ENCODE results near the gene OR5M8. TPM values are rescaled to one million over a fixed set of nuclear protein-coding genes. Genes with fewer than 3 reads are reported as not detected.

OR5M8 gene
- not detected for total RNA-seq

DNA sequence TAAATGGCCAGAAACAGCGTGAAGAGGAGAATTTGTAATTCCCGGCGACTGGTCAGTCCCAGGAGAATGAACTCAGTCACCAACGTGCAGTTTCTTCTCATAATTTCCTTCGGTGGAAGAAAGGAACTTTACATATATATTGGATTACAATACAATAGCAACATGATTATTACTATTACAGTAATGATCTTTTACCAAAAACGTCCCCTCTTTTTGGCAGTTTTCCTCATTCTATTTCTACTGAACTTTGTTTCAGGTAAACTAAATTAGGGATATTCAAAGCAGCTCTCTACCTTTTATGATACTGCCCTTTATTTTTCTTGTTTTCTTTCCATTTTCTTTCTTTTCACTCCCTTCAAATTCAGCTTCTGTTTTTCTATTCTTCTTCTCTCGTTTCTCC, at the start of gene OR5M8:
Gene OR5M8 (minus strand): TSS at position 101 of the 400 bp plus-strand sequence. CDS start 0 bp downstream, at position 101.
- H3K27me3 ChIP-seq (ENCODE audit: control insufficient read depth in 3 of 3, insufficient read depth in 3 of 3, low read length in 3 of 3), result no peaks in the 10 kb centered on the region
- no peak within 1 kb of the TSS for H3K9ac ChIP-seq (ENCODE audit: low read depth in 1 of 3, low read length in 3 of 3)
- H3K4me1 ChIP-seq (ENCODE audit: control insufficient read depth in 3 of 3, insufficient read depth in 3 of 3, low read length in 3 of 3), result no peaks in the 10 kb centered on the region
- no peaks in the 10 kb centered on the region for H3K36me3 ChIP-seq (ENCODE audit: control insufficient read depth in 3 of 3, insufficient read depth in 3 of 3, low read length in 3 of 3)
- no peak within 1 kb of the TSS for H3K27ac ChIP-seq (ENCODE audit: low read depth, low read length)
- no peak within 1 kb of the TSS for H3K4me3 ChIP-seq (ENCODE audit: low read length in 3 of 3)
- peaks cover 0 to 2% (median 0%) of the 10 kb centered on the region in 3 donors for H3K9me3 ChIP-seq (ENCODE audit: control insufficient read depth in 3 of 3, low read length in 3 of 3)

DNA sequence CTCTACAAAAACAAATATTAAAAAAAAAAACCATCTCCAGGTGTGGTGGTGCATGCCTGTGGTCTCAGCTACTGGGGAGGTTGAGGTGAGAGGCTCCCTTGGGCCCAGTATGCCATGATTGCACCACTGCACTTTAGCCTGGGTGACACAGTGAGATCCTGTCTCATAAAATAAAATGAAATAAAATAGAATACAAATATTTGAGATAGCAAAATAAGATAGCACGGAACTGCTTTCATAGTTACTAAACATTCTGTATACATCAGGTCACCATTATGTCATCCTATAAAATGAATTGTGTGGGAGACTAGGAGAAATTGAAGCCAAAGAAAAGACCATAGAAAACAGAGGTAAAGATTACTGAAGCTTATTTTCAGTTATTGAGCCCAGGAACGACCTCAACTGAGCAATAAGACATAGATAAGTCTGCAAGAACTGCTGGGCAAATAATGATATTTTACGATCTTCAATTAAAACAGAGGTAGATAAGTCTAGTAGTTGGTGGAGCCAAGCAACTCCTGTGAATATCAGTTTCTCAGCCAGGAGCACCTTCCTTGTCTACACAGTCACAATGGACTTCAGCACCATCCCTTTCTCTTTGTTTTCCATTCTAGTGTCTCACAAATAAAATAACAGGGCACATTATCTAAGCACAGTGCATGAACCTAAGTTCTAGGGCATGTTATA, 42.0 kb upstream of the OR5M8 start:
- H3K9me3 ChIP-seq (ENCODE audit: control insufficient read depth in 3 of 3, low read length in 3 of 3), result no peaks in the 10 kb centered on the region
- H3K9ac ChIP-seq (ENCODE audit: low read depth in 1 of 3, low read length in 3 of 3), result no peak overlapping the region
- H3K4me1 ChIP-seq (ENCODE audit: control insufficient read depth in 3 of 3, insufficient read depth in 3 of 3, low read length in 3 of 3), result no peaks in the 10 kb centered on the region
- no peak overlapping the region for H3K27ac ChIP-seq (ENCODE audit: low read depth, low read length)
- H3K36me3 ChIP-seq (ENCODE audit: control insufficient read depth in 3 of 3, insufficient read depth in 3 of 3, low read length in 3 of 3), result no peaks in the 10 kb centered on the region
- no peaks in the 10 kb centered on the region for H3K27me3 ChIP-seq (ENCODE audit: control insufficient read depth in 3 of 3, insufficient read depth in 3 of 3, low read length in 3 of 3)
- H3K4me3 ChIP-seq (ENCODE audit: low read length in 3 of 3), result no peak overlapping the region

GRCh38 chr11:56531856-56532255, 40.7 kb upstream of the OR5M8 start:
- no peaks in the 10 kb centered on the region for H3K9me3 ChIP-seq (ENCODE audit: control insufficient read depth in 3 of 3, low read length in 3 of 3)
- H3K27me3 ChIP-seq (ENCODE audit: control insufficient read depth in 3 of 3, insufficient read depth in 3 of 3, low read length in 3 of 3), result no peaks in the 10 kb centered on the region
- no peak overlapping the region for H3K4me3 ChIP-seq (ENCODE audit: low read length in 3 of 3)
- no peaks in the 10 kb centered on the region for H3K4me1 ChIP-seq (ENCODE audit: control insufficient read depth in 3 of 3, insufficient read depth in 3 of 3, low read length in 3 of 3)
- H3K36me3 ChIP-seq (ENCODE audit: control insufficient read depth in 3 of 3, insufficient read depth in 3 of 3, low read length in 3 of 3), result no peaks in the 10 kb centered on the region
- no peak overlapping the region for H3K27ac ChIP-seq (ENCODE audit: low read depth, low read length)
- H3K9ac ChIP-seq (ENCODE audit: low read depth in 1 of 3, low read length in 3 of 3), result no peak overlapping the region

- no peaks in the 10 kb centered on the region for H3K36me3 ChIP-seq (ENCODE audit: control insufficient read depth in 3 of 3, insufficient read depth in 3 of 3, low read length in 3 of 3)
- no peak overlapping the region for H3K4me3 ChIP-seq (ENCODE audit: low read length in 3 of 3)
- no peak overlapping the region for H3K9ac ChIP-seq (ENCODE audit: low read depth in 1 of 3, low read length in 3 of 3)
- no peaks in the 10 kb centered on the region for H3K27me3 ChIP-seq (ENCODE audit: control insufficient read depth in 3 of 3, insufficient read depth in 3 of 3, low read length in 3 of 3)
- H3K4me1 ChIP-seq (ENCODE audit: control insufficient read depth in 3 of 3, insufficient read depth in 3 of 3, low read length in 3 of 3), result no peaks in the 10 kb centered on the region
- H3K27ac ChIP-seq (ENCODE audit: low read depth, low read length), result no peak overlapping the region
- no peaks in the 10 kb centered on the region for H3K9me3 ChIP-seq (ENCODE audit: control insufficient read depth in 3 of 3, low read length in 3 of 3)
Observed at GRCh38 chr11:56522008-56522407, 30.8 kb upstream of the OR5M8 start.

GRCh38 chr11:56513280-56513679, 22.1 kb upstream of the OR5M8 start:
- Histone ChIP-seq H3K4me3 (ENCODE audit: low read length in 3 of 3) (no peak overlapping the region), H3K9me3 (ENCODE audit: control insufficient read depth in 3 of 3, low read length in 3 of 3) (no peaks in the 10 kb centered on the region), H3K36me3 (ENCODE audit: control insufficient read depth in 3 of 3, insufficient read depth in 3 of 3, low read length in 3 of 3) (no peaks in the 10 kb centered on the region), H3K27me3 (ENCODE audit: control insufficient read depth in 3 of 3, insufficient read depth in 3 of 3, low read length in 3 of 3) (no peaks in the 10 kb centered on the region), H3K9ac (ENCODE audit: low read depth in 1 of 3, low read length in 3 of 3) (no peak overlapping the region), H3K4me1 (ENCODE audit: control insufficient read depth in 3 of 3, insufficient read depth in 3 of 3, low read length in 3 of 3) (no peaks in the 10 kb centered on the region), H3K27ac (ENCODE audit: low read depth, low read length) (no peak overlapping the region)

DNA sequence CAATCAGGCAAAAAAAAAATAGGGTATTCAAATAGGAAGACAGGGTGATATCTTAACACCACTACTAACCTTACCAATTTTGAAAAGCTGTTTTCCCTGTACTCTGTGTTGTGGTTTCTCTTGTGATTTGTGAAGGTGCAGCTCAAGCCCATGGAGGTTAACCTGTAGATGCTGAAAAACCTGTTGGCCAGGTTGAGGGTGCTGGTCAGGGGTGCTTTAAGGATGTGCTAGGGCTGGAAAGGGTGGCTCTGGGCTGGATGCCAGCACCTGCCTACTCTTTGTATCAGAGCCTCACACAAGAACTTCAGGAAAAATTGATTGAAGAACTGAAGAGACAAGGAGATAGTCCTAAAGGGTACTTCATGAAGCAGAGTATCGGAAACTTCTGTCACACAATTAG, 18.3 kb upstream of the OR5M8 start:
- Histone ChIP-seq H3K27ac (ENCODE audit: low read depth, low read length) (no peak overlapping the region), H3K4me1 (ENCODE audit: control insufficient read depth in 3 of 3, insufficient read depth in 3 of 3, low read length in 3 of 3) (no peaks in the 10 kb centered on the region), H3K4me3 (ENCODE audit: low read length in 3 of 3) (no peak overlapping the region), H3K27me3 (ENCODE audit: control insufficient read depth in 3 of 3, insufficient read depth in 3 of 3, low read length in 3 of 3) (no peaks in the 10 kb centered on the region), H3K9me3 (ENCODE audit: control insufficient read depth in 3 of 3, low read length in 3 of 3) (no peaks in the 10 kb centered on the region), H3K36me3 (ENCODE audit: control insufficient read depth in 3 of 3, insufficient read depth in 3 of 3, low read length in 3 of 3) (no peaks in the 10 kb centered on the region), H3K9ac (ENCODE audit: low read depth in 1 of 3, low read length in 3 of 3) (no peak overlapping the region)

GRCh38 chr11:56497010-56497409, 5.8 kb upstream of the OR5M8 start:
- H3K27ac ChIP-seq (ENCODE audit: low read depth, low read length), result no peak overlapping the region
- H3K4me3 ChIP-seq (ENCODE audit: low read length in 3 of 3), result no peak overlapping the region
- no peaks in the 10 kb centered on the region for H3K9me3 ChIP-seq (ENCODE audit: control insufficient read depth in 3 of 3, low read length in 3 of 3)
- no peaks in the 10 kb centered on the region for H3K4me1 ChIP-seq (ENCODE audit: control insufficient read depth in 3 of 3, insufficient read depth in 3 of 3, low read length in 3 of 3)
- no peaks in the 10 kb centered on the region for H3K27me3 ChIP-seq (ENCODE audit: control insufficient read depth in 3 of 3, insufficient read depth in 3 of 3, low read length in 3 of 3)
- no peak overlapping the region for H3K9ac ChIP-seq (ENCODE audit: low read depth in 1 of 3, low read length in 3 of 3)
- H3K36me3 ChIP-seq (ENCODE audit: control insufficient read depth in 3 of 3, insufficient read depth in 3 of 3, low read length in 3 of 3), result no peaks in the 10 kb centered on the region

GRCh38 chr11:56495117-56495516, 3.9 kb upstream of the OR5M8 start:
- Histone ChIP-seq H3K27me3 (ENCODE audit: control insufficient read depth in 3 of 3, insufficient read depth in 3 of 3, low read length in 3 of 3) (no peaks in the 10 kb centered on the region), H3K27ac (ENCODE audit: low read depth, low read length) (no peak overlapping the region), H3K9me3 (ENCODE audit: control insufficient read depth in 3 of 3, low read length in 3 of 3) (no peaks in the 10 kb centered on the region), H3K36me3 (ENCODE audit: control insufficient read depth in 3 of 3, insufficient read depth in 3 of 3, low read length in 3 of 3) (no peaks in the 10 kb centered on the region), H3K9ac (ENCODE audit: low read depth in 1 of 3, low read length in 3 of 3) (no peak overlapping the region), H3K4me3 (ENCODE audit: low read length in 3 of 3) (no peak overlapping the region), H3K4me1 (ENCODE audit: control insufficient read depth in 3 of 3, insufficient read depth in 3 of 3, low read length in 3 of 3) (no peaks in the 10 kb centered on the region)

DNA sequence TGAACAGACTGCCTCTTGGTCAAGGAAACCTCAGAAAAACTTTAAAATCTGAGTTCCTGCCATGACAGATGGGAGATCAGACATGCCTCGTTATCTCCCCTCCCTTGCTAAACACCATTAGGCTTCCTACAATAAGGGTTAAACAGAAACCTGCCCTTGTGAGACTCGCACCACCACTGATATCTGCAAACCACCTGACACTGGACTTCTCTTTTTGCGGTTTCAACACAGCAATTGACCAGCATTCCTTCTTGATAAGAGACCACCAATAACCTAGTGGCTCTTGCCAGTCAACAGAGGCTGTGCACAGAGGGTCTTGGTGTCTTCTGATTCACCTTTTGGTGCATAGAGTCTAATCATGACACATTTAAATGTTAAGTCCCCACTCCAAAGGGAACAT, 4.4 kb downstream of the OR5M8 start:
- H3K27me3 ChIP-seq (ENCODE audit: control insufficient read depth in 3 of 3, insufficient read depth in 3 of 3, low read length in 3 of 3), result no peaks in the 10 kb centered on the region
- no peak overlapping the region for H3K9ac ChIP-seq (ENCODE audit: low read depth in 1 of 3, low read length in 3 of 3)
- peaks cover 0 to 2% (median 0%) of the 10 kb centered on the region in 3 donors for H3K9me3 ChIP-seq (ENCODE audit: control insufficient read depth in 3 of 3, low read length in 3 of 3)
- H3K27ac ChIP-seq (ENCODE audit: low read depth, low read length), result no peak overlapping the region
- H3K36me3 ChIP-seq (ENCODE audit: control insufficient read depth in 3 of 3, insufficient read depth in 3 of 3, low read length in 3 of 3), result no peaks in the 10 kb centered on the region
- no peak overlapping the region for H3K4me3 ChIP-seq (ENCODE audit: low read length in 3 of 3)
- no peaks in the 10 kb centered on the region for H3K4me1 ChIP-seq (ENCODE audit: control insufficient read depth in 3 of 3, insufficient read depth in 3 of 3, low read length in 3 of 3)

- Histone ChIP-seq H3K9me3 (ENCODE audit: control insufficient read depth in 3 of 3, low read length in 3 of 3) (no peaks in the 10 kb centered on the region), H3K36me3 (ENCODE audit: control insufficient read depth in 3 of 3, insufficient read depth in 3 of 3, low read length in 3 of 3) (no peaks in the 10 kb centered on the region), H3K4me1 (ENCODE audit: control insufficient read depth in 3 of 3, insufficient read depth in 3 of 3, low read length in 3 of 3) (no peaks in the 10 kb centered on the region), H3K9ac (ENCODE audit: low read depth in 1 of 3, low read length in 3 of 3) (no peak overlapping the region), H3K27ac (ENCODE audit: low read depth, low read length) (no peak overlapping the region), H3K27me3 (ENCODE audit: control insufficient read depth in 3 of 3, insufficient read depth in 3 of 3, low read length in 3 of 3) (no peaks in the 10 kb centered on the region), H3K4me3 (ENCODE audit: low read length in 3 of 3) (no peak overlapping the region)
Observed at GRCh38 chr11:56474729-56475235, 16.4 kb downstream of the OR5M8 start.
